GM19238 (cell line): Measurements from ENCODE around the gene TIMM22.

Source experiments
- DNase-seq: peaks from one replicate; pipeline ENCODE4 v3.0.0; 2011; ENCODE audit warnings: low spot score; ENCODE audit not compliant: insufficient read length

TIMM22 gene

GRCh38 chr17:1018547-1018946 lies 21.6 kb downstream of the TIMM22 start:
- no peak for DNase-seq

GRCh38 chr17:1019451-1019850 lies 22.5 kb downstream of the TIMM22 start:
- DNase-seq, result no peak

- DNase-seq, result no peak
These were observed 24.2 kb downstream of the TIMM22 start for GRCh38 chr17:1021147-1021546.

GRCh38 chr17:1022278-1023024 lies 25.5 kb downstream of the TIMM22 start:
- no peak for DNase-seq

- no peak for DNase-seq
These were observed 27.1 kb downstream of the TIMM22 start for GRCh38 chr17:1024076-1024475.

- DNase-seq, result no peak
These were observed 29.0 kb downstream of the TIMM22 start for GRCh38 chr17:1025733-1026598.

GRCh38 chr17:1026599-1026975 lies 29.7 kb downstream of the TIMM22 start:
- no peak for DNase-seq

GRCh38 chr17:1027044-1027443 lies 30.1 kb downstream of the TIMM22 start:
- DNase-seq, result no peak

GRCh38 chr17:1029196-1029921 lies 32.4 kb downstream of the TIMM22 start:
- DNase-seq, result no peak

GRCh38 chr17:1029922-1030644 lies 33.2 kb downstream of the TIMM22 start:
- no peak for DNase-seq

GRCh38 chr17:1030684-1031532 lies 34.0 kb downstream of the TIMM22 start:
- no peak for DNase-seq

- no peak for DNase-seq
These were observed 34.8 kb downstream of the TIMM22 start for GRCh38 chr17:1031711-1032110.

GRCh38 chr17:1032391-1032790 lies 35.5 kb downstream of the TIMM22 start:
- no peak for DNase-seq

- no peak for DNase-seq
These were observed 36.6 kb downstream of the TIMM22 start for GRCh38 chr17:1033503-1033902.

- no peak for DNase-seq
These were observed 37.8 kb downstream of the TIMM22 start for GRCh38 chr17:1034652-1035210.

- DNase-seq, result no peak
These were observed 38.7 kb downstream of the TIMM22 start for GRCh38 chr17:1035546-1036170.

GRCh38 chr17:1036171-1036844 lies 39.4 kb downstream of the TIMM22 start:
- DNase-seq, result no peak

GRCh38 chr17:1036845-1037237 lies 39.9 kb downstream of the TIMM22 start:
- DNase-seq, result no peak

- no peak for DNase-seq
These were observed 40.4 kb downstream of the TIMM22 start for GRCh38 chr17:1037238-1037879.
